GM23338 (cell line): ENCODE data around the gene MAIP1. TPM values are rescaled to one million over a fixed set of nuclear protein-coding genes. Genes with fewer than 3 reads are reported as not detected.
A peak's percentile ranks its signal among the peaks of the same experiment; 100 is the strongest.

Experiments
- ATAC-seq: fragments of 200-7000 bp; cut with Tn5 transposase; 3 replicates; pipeline ENCODE4 v1.9.1; 2020
- DNase-seq: peaks from one replicate; pipeline ENCODE4 v3.0.0-alpha.2; 2015; ENCODE audit warnings: low spot score
- H2AFZ ChIP-seq: fragments of 200-600 bp; sonication (generic); 2 replicates; pipeline ENCODE4 v1.8.0; 2016; ENCODE audit warnings: antibody characterized with exemption, mild to moderate bottlenecking, moderate library complexity
- H3F3A ChIP-seq: fragments of 200-600 bp; sonication (generic); replicated peaks from 2 replicates; pipeline ENCODE4 v1.8.0; 2017; ENCODE audit warnings: antibody characterized with exemption, mixed run types, low read depth
- H3K27ac ChIP-seq: fragments of 200-600 bp; sonication (generic); 2 replicates; pipeline ENCODE4 v1.6.1; 2016; ENCODE audit warnings: low read depth
- H3K27me3 ChIP-seq: fragments of 200-600 bp; sonication (generic); 2 replicates; pipeline ENCODE4 v1.8.0; 2016; ENCODE audit warnings: mild to moderate bottlenecking, mixed run types, moderate library complexity; ENCODE audit not compliant: insufficient read depth
- H3K36me3 ChIP-seq: fragments of 200-600 bp; sonication (generic); 2 replicates; pipeline ENCODE4 v1.8.0; 2016; ENCODE audit warnings: mild to moderate bottlenecking; ENCODE audit not compliant: insufficient read depth
- H3K4me1 ChIP-seq: fragments of 200-600 bp; sonication (generic); 2 replicates; pipeline ENCODE4 v1.8.0; 2016; ENCODE audit warnings: mild to moderate bottlenecking, moderate library complexity; ENCODE audit not compliant: insufficient read depth
- H3K4me2 ChIP-seq: fragments of 200-600 bp; sonication (generic); 2 replicates; pipeline ENCODE4 v1.7.1; 2017; ENCODE audit warnings: mixed run types
- H3K4me3 ChIP-seq: fragments of 200-600 bp; sonication (generic); 2 replicates; pipeline ENCODE4 v1.6.1; 2016; ENCODE audit warnings: mixed run types
- H3K79me2 ChIP-seq: fragments of 200-600 bp; sonication (generic); replicated peaks from 2 replicates; pipeline ENCODE4 v1.8.0; 2017; ENCODE audit warnings: mild to moderate bottlenecking; ENCODE audit not compliant: insufficient read depth
- H3K9me2 ChIP-seq: fragments of 200-600 bp; sonication (generic); 2 replicates; pipeline ENCODE4 v1.8.0; 2017; ENCODE audit not compliant: insufficient read depth
- H4K20me1 ChIP-seq: fragments of 200-600 bp; sonication (generic); replicated peaks from 2 replicates; pipeline ENCODE4 v1.8.0; 2017; ENCODE audit warnings: mild to moderate bottlenecking; ENCODE audit not compliant: insufficient read depth
- H3K27ac Mint-ChIP-seq: 2 replicates; pipeline ENCODE4 v1.8.0; 2020; ENCODE audit warnings: inconsistent platforms, mild to moderate bottlenecking, moderate library complexity, mixed read lengths
- H3K27me3 Mint-ChIP-seq: 3 replicates; pipeline ENCODE4 v1.8.0; 2022; ENCODE audit warnings: low read depth, mild to moderate bottlenecking, moderate library complexity, mixed read lengths, inconsistent platforms; ENCODE audit not compliant: insufficient read depth, poor library complexity
- H3K36me3 Mint-ChIP-seq: 3 replicates; pipeline ENCODE4 v1.8.0; 2021; ENCODE audit warnings: low read depth, mild to moderate bottlenecking, inconsistent platforms, moderate library complexity, mixed read lengths
- H3K4me1 Mint-ChIP-seq: 3 replicates; pipeline ENCODE4 v1.8.0; 2020; ENCODE audit warnings: mild to moderate bottlenecking, inconsistent platforms, mixed read lengths
- H3K4me3 Mint-ChIP-seq: 3 replicates; pipeline ENCODE4 v1.8.0; 2021; ENCODE audit warnings: moderate library complexity, mild to moderate bottlenecking, inconsistent platforms, mixed read lengths
- H3K9me3 Mint-ChIP-seq: 3 replicates; pipeline ENCODE4 v1.8.0; 2020; ENCODE audit warnings: moderate library complexity, mild to moderate bottlenecking, inconsistent platforms, mixed read lengths
- CREB1 ChIP-seq: fragments of 250-450 bp; sonication (Bioruptor Pico); IDR thresholded peaks from 2 replicates; pipeline ENCODE4 v1.5.0; 2020; ENCODE audit warnings: low read depth, mild to moderate bottlenecking, moderate library complexity
- CTCF ChIP-seq, 2 experiments: fragments of 200-600 bp in 1 of 2; sonication (generic) in 1 of 2; conservative IDR thresholded peaks; 2 replicates each; pipeline versions ENCODE4 v1.5.1 to v1.6.1; 2016 to 2017; ENCODE audit warnings: antibody characterized with exemption in 2 of 2, low read depth in 2 of 2, mild to moderate bottlenecking in 2 of 2, moderate library complexity in 1 of 2
- EZH2phosphoT487 ChIP-seq: fragments of 200-600 bp; sonication (generic); IDR thresholded peaks from one replicate; pipeline ENCODE4 v1.8.1; 2018; ENCODE audit warnings: antibody characterized with exemption; ENCODE audit not compliant: unreplicated experiment
- JUNB ChIP-seq: IDR thresholded peaks from one replicate; pipeline ENCODE4 v1.6.1; 2016; ENCODE audit warnings: antibody characterized with exemption; ENCODE audit not compliant: unreplicated experiment
- NANOG ChIP-seq: IDR thresholded peaks from 2 replicates; pipeline ENCODE4 v1.6.1; 2016; ENCODE audit warnings: antibody characterized with exemption, borderline replicate concordance
- POLR2AphosphoS5 ChIP-seq: IDR thresholded peaks from 2 replicates; pipeline ENCODE4 v1.6.1; 2016; ENCODE audit warnings: antibody characterized with exemption, low read depth
- ZNF114 ChIP-seq: fragments of 250-450 bp; sonication (Bioruptor Pico); IDR thresholded peaks from 2 replicates; pipeline ENCODE4 v1.5.0; 2020; ENCODE audit warnings: mild to moderate bottlenecking, moderate library complexity
- polyA plus RNA-seq: library from polyadenylated mRNA; unstranded; fragments of >200 nt; fragmentation: Nextera tagmentation; extraction: Ambion mirVana; gene quantifications from 2 replicates; pipeline ENCODE4 v1.2.1, GENCODE V29; 2016
- total RNA-seq: library from RNA; depleted of rRNA; stranded (reverse); fragments of >200 nt; shearing (Covaris generic); gene quantifications from 2 replicates; pipeline ENCODE4 v1.2.3, GENCODE V29; 2014
- TF ChIP-seq, protein P1 (sequence below): IDR thresholded peaks from one replicate; pipeline ENCODE4 v1.6.1; 2018; ENCODE audit warnings: antibody characterized with exemption; ENCODE audit not compliant: unreplicated experiment

The MAIP1 gene
- total and polyA plus RNA-seq, 2 experiments from 2014 or later, result 36.0 to 41.9 TPM

GRCh38 chr2:199922856-199923255, 32.5 kb upstream of the MAIP1 start (continued):
- TF ChIP-seq, protein P1, sequence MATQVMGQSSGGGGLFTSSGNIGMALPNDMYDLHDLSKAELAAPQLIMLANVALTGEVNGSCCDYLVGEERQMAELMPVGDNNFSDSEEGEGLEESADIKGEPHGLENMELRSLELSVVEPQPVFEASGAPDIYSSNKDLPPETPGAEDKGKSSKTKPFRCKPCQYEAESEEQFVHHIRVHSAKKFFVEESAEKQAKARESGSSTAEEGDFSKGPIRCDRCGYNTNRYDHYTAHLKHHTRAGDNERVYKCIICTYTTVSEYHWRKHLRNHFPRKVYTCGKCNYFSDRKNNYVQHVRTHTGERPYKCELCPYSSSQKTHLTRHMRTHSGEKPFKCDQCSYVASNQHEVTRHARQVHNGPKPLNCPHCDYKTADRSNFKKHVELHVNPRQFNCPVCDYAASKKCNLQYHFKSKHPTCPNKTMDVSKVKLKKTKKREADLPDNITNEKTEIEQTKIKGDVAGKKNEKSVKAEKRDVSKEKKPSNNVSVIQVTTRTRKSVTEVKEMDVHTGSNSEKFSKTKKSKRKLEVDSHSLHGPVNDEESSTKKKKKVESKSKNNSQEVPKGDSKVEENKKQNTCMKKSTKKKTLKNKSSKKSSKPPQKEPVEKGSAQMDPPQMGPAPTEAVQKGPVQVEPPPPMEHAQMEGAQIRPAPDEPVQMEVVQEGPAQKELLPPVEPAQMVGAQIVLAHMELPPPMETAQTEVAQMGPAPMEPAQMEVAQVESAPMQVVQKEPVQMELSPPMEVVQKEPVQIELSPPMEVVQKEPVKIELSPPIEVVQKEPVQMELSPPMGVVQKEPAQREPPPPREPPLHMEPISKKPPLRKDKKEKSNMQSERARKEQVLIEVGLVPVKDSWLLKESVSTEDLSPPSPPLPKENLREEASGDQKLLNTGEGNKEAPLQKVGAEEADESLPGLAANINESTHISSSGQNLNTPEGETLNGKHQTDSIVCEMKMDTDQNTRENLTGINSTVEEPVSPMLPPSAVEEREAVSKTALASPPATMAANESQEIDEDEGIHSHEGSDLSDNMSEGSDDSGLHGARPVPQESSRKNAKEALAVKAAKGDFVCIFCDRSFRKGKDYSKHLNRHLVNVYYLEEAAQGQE, result no peak
- TF ChIP-seq NANOG, result no peak
- no peak for TF ChIP-seq POLR2AphosphoS5

GRCh38 chr2:199923924-199924323, 31.5 kb upstream of the MAIP1 start:
- H3K36me3 Mint-ChIP-seq, result peaks cover 35% of the 10 kb centered on the region
- Histone ChIP-seq H3K27me3 (no peaks in the 10 kb centered on the region), H3K4me2 (no peak overlapping the region), H3K36me3 (no peaks in the 10 kb centered on the region), H4K20me1 (peaks cover 43% of the 10 kb centered on the region), H3F3A (no peaks in the 10 kb centered on the region), H3K4me1 (peaks cover 44% of the 10 kb centered on the region), H3K4me3 (no peak overlapping the region), H3K9me2 (no peaks in the 10 kb centered on the region), H2AFZ (no peak overlapping the region), H3K79me2 (peaks cover 81% of the 10 kb centered on the region), H3K27ac (no peak overlapping the region)
- H3K27me3 Mint-ChIP-seq, result peaks cover 1% of the 10 kb centered on the region
- DNase-seq (no peak), ATAC-seq (no peak)
- H3K9me3 Mint-ChIP-seq, result peaks cover under 1% of the 10 kb centered on the region; the same call in 2 of the 3 replicates
- H3K4me1 Mint-ChIP-seq, result peaks cover 42% of the 10 kb centered on the region
- no peak overlapping the region for H3K4me3 Mint-ChIP-seq
- H3K27ac Mint-ChIP-seq, result peak overlapping the region; percentile 77; the same call in 1 of the 2 replicates
- TF ChIP-seq ZNF114, result no peak
- TF ChIP-seq, protein P1, result no peak

DNA sequence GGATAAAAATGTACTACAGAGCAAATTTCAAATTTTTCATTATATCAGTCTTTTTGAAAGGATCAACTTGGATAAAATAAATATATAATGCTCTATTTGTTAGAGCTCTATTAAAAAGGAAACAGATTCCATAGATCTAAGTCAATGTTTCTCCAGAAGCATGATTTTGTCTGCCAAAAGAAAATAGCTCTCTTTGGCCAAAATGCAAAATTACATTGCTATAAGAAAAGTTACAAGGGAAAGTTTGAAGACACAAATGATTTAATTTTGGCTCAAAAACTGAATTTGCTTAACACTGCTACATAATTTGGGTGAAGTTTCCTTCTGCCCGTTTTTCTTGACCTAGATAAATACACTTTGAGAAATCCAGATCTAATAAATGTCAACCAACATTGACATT, 28.6 kb upstream of the MAIP1 start:
- Mint-ChIP-seq H3K4me1 (peaks cover 41% of the 10 kb centered on the region), H3K9me3 (no peaks in the 10 kb centered on the region), H3K4me3 (no peak overlapping the region), H3K27ac (no peak overlapping the region), H3K27me3 (peaks cover 5% of the 10 kb centered on the region), H3K36me3 (peaks cover 41% of the 10 kb centered on the region; the same call in 2 of the 3 replicates)
- H4K20me1 ChIP-seq, result peaks cover 20% of the 10 kb centered on the region
- ATAC-seq, result no peak
- H3K79me2 ChIP-seq, result peaks cover 55% of the 10 kb centered on the region
- no peak overlapping the region for H2AFZ ChIP-seq
- H3K4me2 ChIP-seq, result no peak overlapping the region
- no peaks in the 10 kb centered on the region for H3K27me3 ChIP-seq
- H3K4me1 ChIP-seq, result peaks cover 37% of the 10 kb centered on the region
- DNase-seq, result no peak
- H3K27ac ChIP-seq, result no peak overlapping the region
- TF ChIP-seq ZNF114 (no peak), JUNB (no peak), CREB1 (CRISPR knock-in tag) (no peak), CTCF (conservative IDR thresholded peaks at IDR 0.05; ENCODE audit: low read depth in 2 of 2) (no peak), EZH2phosphoT487 (no peak), POLR2AphosphoS5 (no peak)
- TF ChIP-seq, protein P1, result no peak
- no peaks in the 10 kb centered on the region for H3K9me2 ChIP-seq
- H3K36me3 ChIP-seq, result no peaks in the 10 kb centered on the region
- H3F3A ChIP-seq, result no peaks in the 10 kb centered on the region
- no peak overlapping the region for H3K4me3 ChIP-seq
